ENCODE data around the gene BRD7. TPM values are rescaled to one million over a fixed set of nuclear protein-coding genes. Genes with fewer than 3 reads are reported as not detected.

The BRD7 gene
- total and polyA plus RNA-seq, 2 experiments from 2014 or later, result 51.2 to 51.3 TPM

DNA sequence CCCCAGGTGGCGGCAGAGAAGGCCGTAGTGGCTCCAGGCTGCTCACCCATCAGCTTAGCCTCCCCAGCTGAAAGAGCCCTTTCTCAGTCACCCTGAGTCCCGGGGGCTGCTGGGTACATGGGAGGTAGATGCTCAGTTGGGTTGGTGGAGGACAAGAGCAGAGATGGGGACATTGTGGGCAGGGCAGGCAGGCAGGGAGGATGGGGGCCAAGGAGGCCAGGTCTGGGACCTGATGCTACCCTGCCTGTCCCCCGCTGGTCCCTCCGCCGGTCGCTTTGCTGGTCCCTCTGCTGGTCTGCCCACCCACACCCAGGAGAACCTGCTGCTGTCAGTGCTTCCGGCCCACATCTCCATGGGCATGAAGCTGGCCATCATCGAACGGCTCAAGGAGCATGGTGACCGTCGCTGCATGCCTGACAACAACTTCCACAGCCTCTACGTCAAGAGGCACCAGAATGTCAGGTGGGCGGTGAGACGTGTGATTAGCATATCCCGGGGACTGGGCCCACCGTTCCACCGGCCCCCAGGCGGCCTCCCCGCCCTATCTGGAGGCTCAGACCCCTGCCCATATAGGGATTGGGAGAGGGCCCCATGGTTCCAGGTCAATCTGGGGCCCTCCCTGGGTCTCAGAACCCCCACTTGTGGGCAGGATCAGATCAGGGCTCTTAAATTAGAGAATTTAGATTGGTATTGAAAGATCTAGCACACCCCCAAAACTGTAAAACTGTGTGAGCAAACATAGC is 75.6 kb downstream of the BRD7 start:
- no peak overlapping the region for H2AFZ ChIP-seq
- H3K79me2 ChIP-seq, result no peaks in the 10 kb centered on the region
- H4K20me1 ChIP-seq (ENCODE audit: insufficient read depth, poor library complexity, severe bottlenecking), result no peaks in the 10 kb centered on the region
- H3K9me3 ChIP-seq (ENCODE audit: low read depth), result no peaks in the 10 kb centered on the region
- H3K4me2 ChIP-seq, result no peak overlapping the region
- H3K27ac ChIP-seq, result no peak overlapping the region
- no peak for DNase-seq (ENCODE audit: low spot score)
- no peak overlapping the region for H3K4me3 ChIP-seq
- TF ChIP-seq, protein P1, sequence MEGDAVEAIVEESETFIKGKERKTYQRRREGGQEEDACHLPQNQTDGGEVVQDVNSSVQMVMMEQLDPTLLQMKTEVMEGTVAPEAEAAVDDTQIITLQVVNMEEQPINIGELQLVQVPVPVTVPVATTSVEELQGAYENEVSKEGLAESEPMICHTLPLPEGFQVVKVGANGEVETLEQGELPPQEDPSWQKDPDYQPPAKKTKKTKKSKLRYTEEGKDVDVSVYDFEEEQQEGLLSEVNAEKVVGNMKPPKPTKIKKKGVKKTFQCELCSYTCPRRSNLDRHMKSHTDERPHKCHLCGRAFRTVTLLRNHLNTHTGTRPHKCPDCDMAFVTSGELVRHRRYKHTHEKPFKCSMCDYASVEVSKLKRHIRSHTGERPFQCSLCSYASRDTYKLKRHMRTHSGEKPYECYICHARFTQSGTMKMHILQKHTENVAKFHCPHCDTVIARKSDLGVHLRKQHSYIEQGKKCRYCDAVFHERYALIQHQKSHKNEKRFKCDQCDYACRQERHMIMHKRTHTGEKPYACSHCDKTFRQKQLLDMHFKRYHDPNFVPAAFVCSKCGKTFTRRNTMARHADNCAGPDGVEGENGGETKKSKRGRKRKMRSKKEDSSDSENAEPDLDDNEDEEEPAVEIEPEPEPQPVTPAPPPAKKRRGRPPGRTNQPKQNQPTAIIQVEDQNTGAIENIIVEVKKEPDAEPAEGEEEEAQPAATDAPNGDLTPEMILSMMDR (IDR thresholded peaks at IDR 0.05; ENCODE audit: poor library complexity), result no peak
- TF ChIP-seq EZH2phosphoT487 (IDR thresholded peaks at IDR 0.05; ENCODE audit: low read depth, severe bottlenecking, unreplicated experiment) (no peak), EZH2 (IDR thresholded peaks at IDR 0.05; ENCODE audit: borderline replicate concordance) (no peak)
- no peaks in the 10 kb centered on the region for H3K27me3 ChIP-seq
- H3K36me3 ChIP-seq (replicated peaks; ENCODE audit: insufficient read depth, low read depth), result no peaks in the 10 kb centered on the region
- WGBS (ENCODE audit: low lambda C conversion rate, missing lambda C conversion rate), result 90% methylated on average over 17 of the region's 20 CpGs
- no peaks in the 10 kb centered on the region for H3K4me1 ChIP-seq (ENCODE audit: insufficient read depth)
- no peaks in the 10 kb centered on the region for H3K9me2 ChIP-seq (replicated peaks; ENCODE audit: insufficient read depth)

DNA sequence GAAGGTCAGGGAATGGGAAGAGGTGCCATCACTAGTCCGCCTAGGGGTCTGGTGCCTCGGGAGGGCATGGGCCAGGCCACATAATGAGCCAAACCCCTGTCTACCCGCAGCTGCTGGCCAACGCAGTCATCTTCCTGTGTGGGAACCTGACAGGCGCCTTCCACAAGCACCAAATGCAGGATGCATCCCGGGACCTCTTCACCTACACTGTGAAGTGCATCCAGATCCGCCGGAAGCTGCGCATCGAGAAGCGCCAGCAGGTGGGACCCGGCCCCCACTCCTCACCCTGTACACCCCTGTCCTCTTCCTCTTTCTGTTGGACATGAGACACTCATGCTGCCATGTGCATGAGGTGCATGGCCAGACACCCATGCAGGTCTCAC is 76.2 kb downstream of the BRD7 start:
- Histone ChIP-seq H3K4me2 (no peak overlapping the region), H3K27ac (no peak overlapping the region), H3K27me3 (no peaks in the 10 kb centered on the region), H3K4me3 (no peak overlapping the region), H2AFZ (no peak overlapping the region), H3K4me1 (ENCODE audit: insufficient read depth) (no peaks in the 10 kb centered on the region), H3K79me2 (no peaks in the 10 kb centered on the region), H4K20me1 (ENCODE audit: insufficient read depth, poor library complexity, severe bottlenecking) (no peaks in the 10 kb centered on the region), H3K36me3 (replicated peaks; ENCODE audit: insufficient read depth, low read depth) (no peaks in the 10 kb centered on the region), H3K9me2 (replicated peaks; ENCODE audit: insufficient read depth) (no peaks in the 10 kb centered on the region), H3K9me3 (ENCODE audit: low read depth) (no peaks in the 10 kb centered on the region)
- TF ChIP-seq, protein P1 (IDR thresholded peaks at IDR 0.05; ENCODE audit: poor library complexity), result no peak
- TF ChIP-seq EZH2 (IDR thresholded peaks at IDR 0.05; ENCODE audit: borderline replicate concordance), result no peak
- no peak for TF ChIP-seq EZH2phosphoT487 (IDR thresholded peaks at IDR 0.05; ENCODE audit: low read depth, severe bottlenecking, unreplicated experiment)
- DNase-seq (ENCODE audit: low spot score), result no peak
- 96% methylated on average over 12 of the region's 12 CpGs for WGBS (ENCODE audit: low lambda C conversion rate, missing lambda C conversion rate)

DNA sequence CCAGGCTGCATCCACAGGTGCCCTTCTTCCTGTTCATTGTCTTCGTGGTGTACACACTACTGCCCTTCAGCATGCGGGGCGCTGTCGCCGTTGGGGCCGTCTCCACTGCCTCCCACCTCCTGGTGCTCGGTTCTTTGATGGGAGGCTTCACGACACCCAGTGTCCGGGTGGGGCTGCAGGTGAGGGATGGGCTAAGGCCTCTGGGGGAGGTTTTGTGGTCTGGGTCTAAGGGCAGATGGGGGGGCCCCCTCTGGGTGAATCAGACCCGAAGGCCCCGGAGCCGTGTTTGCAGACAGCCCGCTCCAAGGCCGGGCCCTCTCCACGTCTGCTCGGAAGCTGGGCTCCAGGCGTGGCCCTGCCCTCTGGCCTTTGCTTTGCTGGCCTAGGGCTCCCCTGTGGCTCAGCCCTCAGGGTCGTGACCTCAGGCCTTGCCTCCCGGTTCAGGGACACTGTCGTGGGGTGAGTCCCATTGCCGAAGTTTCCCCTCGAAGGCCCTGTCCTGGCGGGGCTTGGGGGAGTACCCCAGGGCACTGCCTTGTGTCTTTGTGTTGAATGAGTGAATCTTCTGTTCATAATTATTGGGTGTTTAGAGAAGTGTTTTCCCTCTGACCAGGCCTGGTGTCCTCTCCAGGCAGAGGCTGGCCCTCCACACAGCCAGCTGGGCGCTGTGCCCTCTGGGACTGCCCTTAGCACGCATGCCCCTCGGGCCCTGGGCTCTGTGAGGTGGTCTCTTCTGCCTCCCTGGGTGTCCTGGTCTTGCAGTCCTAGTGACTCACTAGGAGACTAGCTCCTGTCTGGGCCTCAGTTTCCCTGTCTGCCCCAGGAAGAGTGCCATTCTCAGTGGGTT is 76.8 kb downstream of the BRD7 start:
- Histone ChIP-seq H3K27ac (no peak overlapping the region), H3K9me2 (replicated peaks; ENCODE audit: insufficient read depth) (no peaks in the 10 kb centered on the region), H3K9me3 (ENCODE audit: low read depth) (no peaks in the 10 kb centered on the region), H4K20me1 (ENCODE audit: insufficient read depth, poor library complexity, severe bottlenecking) (no peaks in the 10 kb centered on the region), H3K4me2 (no peak overlapping the region), H3K4me1 (ENCODE audit: insufficient read depth) (no peaks in the 10 kb centered on the region), H2AFZ (no peak overlapping the region), H3K36me3 (replicated peaks; ENCODE audit: insufficient read depth, low read depth) (no peaks in the 10 kb centered on the region), H3K27me3 (no peaks in the 10 kb centered on the region), H3K79me2 (no peaks in the 10 kb centered on the region), H3K4me3 (no peak overlapping the region)
- no peak for DNase-seq (ENCODE audit: low spot score)
- TF ChIP-seq EZH2phosphoT487 (IDR thresholded peaks at IDR 0.05; ENCODE audit: low read depth, severe bottlenecking, unreplicated experiment) (no peak), EZH2 (IDR thresholded peaks at IDR 0.05; ENCODE audit: borderline replicate concordance) (no peak)
- TF ChIP-seq, protein P1 (IDR thresholded peaks at IDR 0.05; ENCODE audit: poor library complexity), result no peak
- 87% methylated on average over 26 of the region's 26 CpGs for WGBS (ENCODE audit: low lambda C conversion rate, missing lambda C conversion rate)
